HFFc6 (cell line): ENCODE data around the gene GRIK4. TPM values are rescaled to one million over a fixed set of nuclear protein-coding genes. Genes with fewer than 3 reads are reported as not detected.

Experiments
- DNase-seq: peaks from one replicate; pipeline ENCODE4 v3.0.0-alpha.2; 2018
- H3K27ac Mint-ChIP-seq: 2 replicates; pipeline ENCODE4 v1.8.0; 2020; ENCODE audit warnings: mild to moderate bottlenecking, mixed read lengths
- H3K27me3 Mint-ChIP-seq: 2 replicates; pipeline ENCODE4 v1.8.0; 2021; ENCODE audit warnings: mild to moderate bottlenecking, moderate library complexity, mixed read lengths; ENCODE audit not compliant: insufficient read depth
- H3K36me3 Mint-ChIP-seq: 2 replicates; pipeline ENCODE4 v1.8.0; 2021; ENCODE audit warnings: low read depth, mixed read lengths
- H3K4me1 Mint-ChIP-seq: 2 replicates; pipeline ENCODE4 v1.8.0; 2020; ENCODE audit warnings: low read depth, mixed read lengths
- H3K4me3 Mint-ChIP-seq: 2 replicates; pipeline ENCODE4 v1.8.0; 2020; ENCODE audit warnings: mild to moderate bottlenecking, moderate library complexity, mixed read lengths
- H3K9me3 Mint-ChIP-seq: 2 replicates; pipeline ENCODE4 v1.8.0; 2020; ENCODE audit warnings: mild to moderate bottlenecking, mixed read lengths
- total RNA-seq, 6 experiments: library from RNA; stranded (reverse); fragmentation: NEBNext Ultra II Directional; extraction: Animal tissue kit (Norgen Biotek cat#: 25700); gene quantifications; 2 replicates in 1 of 6; 3 replicates in 5 of 6; pipeline ENCODE4 v1.2.3, GENCODE V29; 2021
- TF ChIP-seq, protein P1 (sequence below): fragments of 200-600 bp; sonication (generic); IDR thresholded peaks from 2 replicates; pipeline ENCODE4 v1.5.0; 2021; ENCODE audit warnings: antibody characterized with exemption, mild to moderate bottlenecking

The GRIK4 gene
- total RNA-seq, 6 experiments from 2014 or later = not detected

DNA sequence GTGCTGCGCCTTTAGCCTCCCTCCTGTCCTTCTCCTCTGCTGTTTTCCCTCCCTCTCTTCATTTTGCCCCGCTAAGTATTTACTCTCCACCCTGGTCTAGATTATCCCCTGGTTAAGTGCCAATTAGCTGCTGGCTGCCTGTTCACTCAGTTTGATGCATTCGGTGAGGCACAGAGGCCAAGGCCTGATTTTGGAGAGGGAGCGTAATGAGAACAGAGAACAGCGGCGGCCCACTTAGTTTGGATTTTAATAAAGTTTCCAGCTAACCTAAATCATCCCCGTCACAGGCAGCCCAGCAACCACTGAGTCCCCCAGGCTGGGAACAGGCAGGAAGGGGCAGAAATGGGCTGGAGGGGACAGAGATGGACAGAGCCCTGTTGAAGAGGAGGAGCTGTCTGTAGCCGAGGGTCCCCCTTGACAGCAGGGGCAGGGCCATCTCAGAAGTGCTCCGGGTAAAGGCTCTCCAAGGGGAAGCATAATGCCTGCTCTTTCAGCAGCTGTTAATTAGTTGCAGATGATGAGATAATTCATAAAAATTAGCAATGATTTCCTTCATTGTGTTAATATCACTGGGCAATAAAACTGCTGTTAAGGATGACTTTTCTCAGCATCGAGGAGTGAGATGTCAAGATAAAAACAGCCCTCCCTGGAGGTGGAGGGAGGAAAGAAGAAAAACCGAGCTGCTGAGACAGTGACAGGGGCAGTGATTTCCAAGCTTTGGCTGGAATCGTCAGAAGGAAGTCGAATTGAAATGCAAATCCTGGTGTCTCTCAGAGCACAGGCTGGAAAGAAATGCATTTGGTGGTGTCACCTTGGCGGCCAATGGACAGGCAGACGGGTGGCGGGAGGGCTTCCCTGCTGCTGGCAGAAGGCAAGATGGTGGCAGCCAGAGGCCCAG lies 170.1 kb downstream of the GRIK4 start:
- H3K27me3 Mint-ChIP-seq = peaks cover 36% of the 10 kb centered on the region
- no peaks in the 10 kb centered on the region for H3K36me3 Mint-ChIP-seq
- H3K4me3 Mint-ChIP-seq = no peak overlapping the region
- H3K4me1 Mint-ChIP-seq = peaks cover 9% of the 10 kb centered on the region
- no peak overlapping the region for H3K27ac Mint-ChIP-seq
- TF ChIP-seq, protein P1, sequence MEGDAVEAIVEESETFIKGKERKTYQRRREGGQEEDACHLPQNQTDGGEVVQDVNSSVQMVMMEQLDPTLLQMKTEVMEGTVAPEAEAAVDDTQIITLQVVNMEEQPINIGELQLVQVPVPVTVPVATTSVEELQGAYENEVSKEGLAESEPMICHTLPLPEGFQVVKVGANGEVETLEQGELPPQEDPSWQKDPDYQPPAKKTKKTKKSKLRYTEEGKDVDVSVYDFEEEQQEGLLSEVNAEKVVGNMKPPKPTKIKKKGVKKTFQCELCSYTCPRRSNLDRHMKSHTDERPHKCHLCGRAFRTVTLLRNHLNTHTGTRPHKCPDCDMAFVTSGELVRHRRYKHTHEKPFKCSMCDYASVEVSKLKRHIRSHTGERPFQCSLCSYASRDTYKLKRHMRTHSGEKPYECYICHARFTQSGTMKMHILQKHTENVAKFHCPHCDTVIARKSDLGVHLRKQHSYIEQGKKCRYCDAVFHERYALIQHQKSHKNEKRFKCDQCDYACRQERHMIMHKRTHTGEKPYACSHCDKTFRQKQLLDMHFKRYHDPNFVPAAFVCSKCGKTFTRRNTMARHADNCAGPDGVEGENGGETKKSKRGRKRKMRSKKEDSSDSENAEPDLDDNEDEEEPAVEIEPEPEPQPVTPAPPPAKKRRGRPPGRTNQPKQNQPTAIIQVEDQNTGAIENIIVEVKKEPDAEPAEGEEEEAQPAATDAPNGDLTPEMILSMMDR = no peak
- H3K9me3 Mint-ChIP-seq = no peaks in the 10 kb centered on the region
- no peak for DNase-seq

DNA sequence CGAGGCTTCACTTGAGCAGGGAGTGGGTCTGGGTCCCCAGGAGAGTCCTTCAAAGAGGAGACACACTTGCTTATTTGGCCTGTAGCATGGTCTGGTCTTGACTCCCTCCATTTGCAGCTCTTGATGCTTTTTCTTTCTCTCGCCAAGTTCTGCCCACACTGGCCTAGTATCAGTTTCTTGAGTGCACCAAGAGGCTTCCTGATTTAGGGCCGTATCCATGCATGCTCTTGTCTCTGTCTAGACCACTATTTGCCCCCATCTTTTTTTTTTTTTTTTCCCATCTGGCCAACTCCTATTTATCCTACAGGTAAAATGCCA lies 170.7 kb downstream of the GRIK4 start:
- TF ChIP-seq, protein P1 = no peak
- Mint-ChIP-seq H3K9me3 (no peaks in the 10 kb centered on the region), H3K36me3 (no peaks in the 10 kb centered on the region), H3K4me3 (no peak overlapping the region), H3K27me3 (peaks cover 39% of the 10 kb centered on the region), H3K27ac (no peak overlapping the region), H3K4me1 (peaks cover 9% of the 10 kb centered on the region)
- DNase-seq = no peak

DNA sequence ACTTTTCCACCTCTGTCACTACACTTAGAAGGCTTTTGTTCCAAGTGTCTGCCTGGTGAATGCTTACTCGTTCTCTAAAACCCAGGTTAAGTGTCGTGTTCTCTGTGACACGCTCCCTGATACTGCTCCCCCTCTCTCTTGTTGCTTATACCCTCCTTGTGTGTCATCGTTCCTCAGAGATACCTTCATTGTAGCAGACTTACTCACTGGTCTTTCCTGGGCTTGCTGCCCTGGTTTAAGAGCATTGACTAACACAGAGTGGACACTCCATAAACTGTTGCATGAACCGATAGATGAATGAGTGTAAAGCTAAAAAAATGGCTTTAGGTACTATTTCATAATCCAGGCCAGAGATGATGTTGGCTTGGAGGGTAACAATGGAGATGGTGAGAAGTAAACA lies 171.3 kb downstream of the GRIK4 start:
- H3K27ac Mint-ChIP-seq = no peak overlapping the region; the same call in 1 of the 2 replicates
- TF ChIP-seq, protein P1 = no peak
- no peak overlapping the region for H3K4me3 Mint-ChIP-seq
- H3K9me3 Mint-ChIP-seq = no peaks in the 10 kb centered on the region
- H3K36me3 Mint-ChIP-seq = no peaks in the 10 kb centered on the region
- DNase-seq = peak; percentile 81
- peaks cover 42% of the 10 kb centered on the region for H3K27me3 Mint-ChIP-seq
- H3K4me1 Mint-ChIP-seq = peaks cover 9% of the 10 kb centered on the region

DNA sequence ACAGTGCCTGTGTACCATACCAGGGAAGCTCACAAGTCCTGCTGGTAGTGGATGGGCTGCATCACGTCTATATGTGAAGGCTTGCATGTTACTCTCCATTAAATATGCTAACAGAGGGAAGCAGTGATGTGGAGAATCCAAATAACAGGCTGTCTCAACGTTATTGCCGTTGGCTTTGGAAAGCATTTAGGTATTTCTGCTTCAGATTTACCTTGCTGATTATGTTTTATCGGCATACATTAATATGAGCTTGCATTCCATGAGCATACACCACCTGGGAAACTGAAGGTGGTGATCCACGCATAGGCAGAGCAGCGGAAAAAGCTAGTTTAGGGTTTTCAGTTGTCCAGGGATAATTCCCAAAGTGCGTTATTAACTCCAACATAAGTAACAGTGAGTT lies 175.0 kb downstream of the GRIK4 start:
- Mint-ChIP-seq H3K27me3 (peaks cover 42% of the 10 kb centered on the region), H3K4me3 (no peak overlapping the region), H3K9me3 (no peaks in the 10 kb centered on the region), H3K36me3 (no peaks in the 10 kb centered on the region), H3K27ac (no peak overlapping the region), H3K4me1 (peaks cover 9% of the 10 kb centered on the region)
- TF ChIP-seq, protein P1 = no peak
- no peak for DNase-seq

DNA sequence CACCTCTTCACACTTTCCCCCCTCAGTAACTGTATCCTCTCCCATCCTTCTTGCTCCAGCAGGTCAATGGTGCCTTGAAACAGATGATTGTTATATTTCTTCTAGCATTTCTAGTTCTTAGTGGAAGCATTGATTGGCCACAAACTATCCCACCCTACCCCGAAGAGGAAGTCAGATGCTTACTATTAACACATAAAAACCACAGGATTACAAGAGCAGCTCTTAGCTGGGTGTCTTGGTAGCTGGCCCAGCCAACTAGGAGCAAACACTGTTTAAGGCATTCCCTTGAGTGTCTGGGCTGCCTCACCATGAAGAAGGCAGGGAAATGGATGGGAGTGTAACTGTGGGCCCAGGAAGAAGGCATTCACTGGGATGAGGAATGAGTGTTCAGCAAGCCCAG lies 176.6 kb downstream of the GRIK4 start:
- Mint-ChIP-seq H3K27me3 (peaks cover 39% of the 10 kb centered on the region), H3K4me3 (no peak overlapping the region), H3K4me1 (peaks cover 2% of the 10 kb centered on the region), H3K27ac (no peak overlapping the region), H3K36me3 (no peaks in the 10 kb centered on the region), H3K9me3 (no peaks in the 10 kb centered on the region)
- no peak for DNase-seq
- TF ChIP-seq, protein P1 = no peak
